ENCODE measurements around the gene MRPL14.

The MRPL14 gene

DNA sequence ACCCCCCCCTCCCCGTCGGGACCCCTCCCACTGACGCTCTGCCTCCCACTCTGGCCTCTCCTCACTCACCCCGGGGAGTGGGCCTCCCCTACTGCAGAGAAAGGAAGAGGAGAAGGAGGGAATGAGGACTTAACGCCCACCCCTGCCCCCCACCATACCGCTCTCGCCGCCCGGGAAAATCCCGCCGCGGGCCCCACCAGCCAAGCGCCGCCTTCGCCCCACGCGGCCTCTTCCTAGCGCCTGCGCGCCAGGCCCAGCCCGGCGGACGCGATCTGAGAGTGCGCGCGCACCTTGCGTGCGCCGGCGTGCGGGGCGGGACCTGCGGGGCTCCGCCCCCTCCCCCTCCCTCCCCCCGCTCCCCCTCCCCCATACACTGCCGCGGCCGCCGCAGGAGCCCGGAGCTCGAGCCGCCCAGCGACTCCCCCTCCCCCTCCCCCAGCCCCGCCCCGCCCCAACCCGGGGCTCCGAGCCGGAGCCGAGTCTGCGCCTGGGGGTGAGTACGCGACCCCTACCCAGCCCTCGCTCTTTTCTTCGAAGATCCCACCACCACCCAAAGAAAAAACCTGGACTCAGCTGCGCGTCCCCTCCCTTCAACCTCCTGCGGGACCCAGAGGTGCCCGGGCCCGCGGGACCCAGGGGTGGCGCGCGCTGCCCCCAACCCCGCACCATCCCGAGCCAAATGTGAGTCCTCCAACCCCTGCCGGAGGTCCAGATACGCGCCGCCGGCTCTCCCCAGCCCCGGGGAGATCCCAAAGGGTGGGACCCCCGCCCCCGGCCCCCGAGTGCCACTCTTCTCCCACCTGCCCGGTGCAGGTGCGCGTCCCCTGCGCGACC, at the start of gene MRPL14, which contains the start of gene TMEM63B:
Gene MRPL14, minus strand, starts transcription at position 267 of the 834 bp plus-strand sequence. CDS start 10,841 bp downstream, outside the sequence.
Gene TMEM63B, plus strand, starts transcription at position 369 of the 834 bp plus-strand sequence. CDS start 7,031 bp downstream, outside the sequence.
- DNase-seq (ENCODE audit: low spot score): peak; percentile 88

GRCh38 chr6:44176130-44176761, 49.0 kb upstream of the MRPL14 start:
- DNase-seq (ENCODE audit: low spot score): no peak

- DNase-seq (ENCODE audit: low spot score): peak; percentile 68
These were observed 45.7 kb upstream of the MRPL14 start for GRCh38 chr6:44172731-44173500.

GRCh38 chr6:44171899-44172546, 44.8 kb upstream of the MRPL14 start:
- no peak for DNase-seq (ENCODE audit: low spot score)

GRCh38 chr6:44169886-44170570, 42.8 kb upstream of the MRPL14 start:
- no peak for DNase-seq (ENCODE audit: low spot score)

DNA sequence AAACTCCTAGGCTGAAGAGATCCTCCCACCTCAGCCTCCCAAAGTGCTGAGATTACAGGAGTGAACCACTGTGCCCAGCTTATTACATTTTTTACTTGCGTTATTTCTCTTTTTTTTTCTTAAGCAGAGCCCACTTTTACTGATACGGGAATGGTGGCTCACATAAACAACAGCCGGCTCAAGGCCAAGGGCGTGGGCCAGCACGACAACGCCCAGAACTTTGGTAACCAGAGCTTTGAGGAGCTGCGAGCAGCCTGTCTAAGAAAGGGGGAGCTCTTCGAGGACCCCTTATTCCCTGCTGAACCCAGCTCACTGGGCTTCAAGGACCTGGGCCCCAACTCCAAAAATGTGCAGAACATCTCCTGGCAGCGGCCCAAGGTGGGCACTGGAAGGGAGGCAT, 41.9 kb upstream of the MRPL14 start:
- DNase-seq (ENCODE audit: low spot score): no peak

GRCh38 chr6:44167567-44167966, 40.3 kb upstream of the MRPL14 start:
- no peak for DNase-seq (ENCODE audit: low spot score)

GRCh38 chr6:44166591-44167184, 39.4 kb upstream of the MRPL14 start:
- no peak for DNase-seq (ENCODE audit: low spot score)

DNA sequence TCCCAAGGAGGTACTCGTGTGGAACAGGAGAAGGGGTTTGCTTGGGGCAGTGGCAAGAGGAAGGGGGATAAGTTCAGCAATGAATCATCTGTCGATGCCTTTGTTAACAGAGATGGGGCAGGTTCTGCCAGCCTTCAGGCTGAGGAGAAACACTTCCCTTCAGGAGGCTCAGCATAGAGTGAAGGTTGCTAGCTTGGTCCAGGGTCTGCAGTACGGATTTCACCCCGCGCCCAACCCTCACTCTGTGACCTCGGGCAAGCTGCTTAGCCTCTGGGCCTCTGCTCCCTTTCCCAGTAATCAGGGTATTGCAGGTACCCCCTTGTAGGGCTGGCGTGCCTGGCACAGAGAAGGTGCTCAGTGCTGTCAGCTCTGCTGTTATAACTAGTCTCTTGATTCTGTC, 38.9 kb upstream of the MRPL14 start:
- no peak for DNase-seq (ENCODE audit: low spot score)

- no peak for DNase-seq (ENCODE audit: low spot score)
These were observed 35.8 kb upstream of the MRPL14 start for GRCh38 chr6:44162876-44163625.

DNA sequence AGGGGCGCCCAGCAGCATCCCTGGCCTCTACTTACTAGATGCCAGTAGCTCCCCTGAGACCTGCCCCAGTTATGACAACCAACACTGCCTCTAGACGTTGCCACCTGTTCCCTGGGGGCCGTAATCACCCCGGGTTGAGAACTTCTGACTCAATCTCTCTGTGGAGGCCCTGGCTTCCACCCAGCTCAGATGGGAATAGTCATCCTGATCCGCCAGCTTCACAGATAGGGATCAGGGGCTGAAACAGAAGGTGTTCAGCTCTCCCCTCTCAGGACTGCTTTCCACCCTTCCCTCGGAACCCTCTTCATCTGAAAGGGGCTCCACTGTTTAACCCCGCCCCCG, 34.7 kb upstream of the MRPL14 start:
- DNase-seq (ENCODE audit: low spot score): no peak

GRCh38 chr6:44158770-44159228, 31.5 kb upstream of the MRPL14 start, which contains the start of gene CAPN11:
CAPN11 (plus strand) TSS chr6:44158820; CDS start chr6:44158849, 29 bp downstream.
- no peak for DNase-seq (ENCODE audit: low spot score)

DNA sequence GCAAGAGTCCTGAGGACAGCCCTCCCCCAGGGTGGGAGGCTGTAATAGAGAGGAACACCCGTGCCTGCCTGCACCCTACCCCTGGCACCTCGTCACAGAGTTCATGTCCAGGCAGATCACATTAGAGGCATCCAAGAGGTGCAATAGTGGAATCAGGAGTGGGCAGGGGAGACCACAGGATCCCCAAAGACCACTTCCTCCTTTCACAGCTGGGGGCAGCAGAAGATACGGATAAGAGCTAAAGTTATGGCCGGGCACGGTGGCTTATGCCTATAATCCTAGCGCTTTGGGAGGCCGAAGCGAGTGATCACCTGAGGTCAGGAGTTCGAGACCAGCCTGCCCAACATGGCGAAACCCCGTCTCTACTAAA, 29.9 kb upstream of the MRPL14 start:
- DNase-seq (ENCODE audit: low spot score): no peak

DNA sequence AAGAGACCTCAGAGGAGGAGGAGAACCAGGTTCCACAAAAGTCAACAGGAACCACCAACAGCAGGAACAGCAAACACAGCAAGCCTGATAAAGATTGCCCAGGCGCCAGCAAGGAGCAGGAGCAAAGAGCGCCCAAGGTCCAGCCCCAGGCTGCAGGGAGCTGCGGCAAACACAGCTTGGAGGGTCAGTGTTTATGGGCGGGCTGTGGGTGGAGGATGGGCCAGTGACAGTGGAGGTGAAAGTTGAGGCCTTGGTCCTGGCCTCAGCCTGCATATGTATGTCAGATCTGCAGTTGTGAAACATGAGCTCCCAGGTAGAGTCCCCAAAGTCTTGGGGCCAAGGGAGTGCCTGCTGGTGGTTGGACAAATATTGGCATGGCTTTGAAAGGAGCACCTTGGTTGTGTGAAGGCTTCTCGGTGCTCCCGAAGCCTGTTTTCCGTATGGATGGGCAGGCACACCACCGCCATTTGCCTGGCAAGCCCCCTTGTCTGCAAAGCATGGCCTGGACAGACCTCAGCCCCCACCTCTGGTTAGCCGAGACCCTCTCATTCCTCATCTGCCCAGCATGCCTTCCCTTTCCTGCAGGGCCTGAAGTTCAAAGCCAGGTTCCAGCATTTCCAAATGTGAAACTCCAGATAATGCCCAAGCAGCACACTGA, 29.4 kb upstream of the MRPL14 start:
- no peak for DNase-seq (ENCODE audit: low spot score)

- DNase-seq (ENCODE audit: low spot score): no peak
These were observed 26.8 kb upstream of the MRPL14 start for GRCh38 chr6:44154067-44154466.

DNA sequence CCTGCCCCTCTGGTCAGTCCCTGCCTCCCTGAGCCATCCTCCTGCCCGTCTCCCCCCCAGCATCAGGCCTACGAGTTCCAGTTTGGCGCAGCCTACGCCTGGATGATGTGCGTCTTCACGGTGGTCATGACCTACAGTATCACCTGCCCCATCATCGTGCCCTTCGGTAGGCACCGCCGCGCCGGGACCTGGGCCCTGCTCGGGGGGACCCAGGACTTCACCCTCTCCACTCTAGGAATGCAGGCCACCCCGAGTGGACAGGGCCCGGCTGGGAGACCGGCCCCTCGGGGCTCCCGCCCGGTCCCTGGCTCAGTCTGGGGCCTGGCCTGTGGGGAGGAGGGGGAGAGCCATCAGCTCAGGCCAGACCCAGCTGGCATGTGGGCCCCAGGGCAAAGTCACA, 25.3 kb upstream of the MRPL14 start:
- DNase-seq (ENCODE audit: low spot score): no peak

DNA sequence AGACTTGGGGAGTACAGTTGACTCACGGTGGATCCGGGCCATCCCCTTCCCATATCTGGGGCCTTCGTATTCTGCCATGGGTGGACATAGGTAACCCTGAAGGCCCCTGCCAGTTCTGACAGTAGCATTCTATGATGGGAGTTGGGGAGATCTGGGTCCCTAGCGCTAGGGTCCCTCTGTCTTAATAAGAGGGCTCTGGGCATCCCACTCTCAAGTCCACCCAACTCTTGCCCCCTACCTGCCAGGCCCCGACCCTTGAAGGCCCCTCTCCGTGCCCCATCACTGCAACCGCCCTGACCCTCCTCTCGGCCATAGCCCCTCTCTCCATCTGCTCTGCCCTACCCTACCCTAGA, 24.8 kb upstream of the MRPL14 start:
- DNase-seq (ENCODE audit: low spot score): no peak

DNA sequence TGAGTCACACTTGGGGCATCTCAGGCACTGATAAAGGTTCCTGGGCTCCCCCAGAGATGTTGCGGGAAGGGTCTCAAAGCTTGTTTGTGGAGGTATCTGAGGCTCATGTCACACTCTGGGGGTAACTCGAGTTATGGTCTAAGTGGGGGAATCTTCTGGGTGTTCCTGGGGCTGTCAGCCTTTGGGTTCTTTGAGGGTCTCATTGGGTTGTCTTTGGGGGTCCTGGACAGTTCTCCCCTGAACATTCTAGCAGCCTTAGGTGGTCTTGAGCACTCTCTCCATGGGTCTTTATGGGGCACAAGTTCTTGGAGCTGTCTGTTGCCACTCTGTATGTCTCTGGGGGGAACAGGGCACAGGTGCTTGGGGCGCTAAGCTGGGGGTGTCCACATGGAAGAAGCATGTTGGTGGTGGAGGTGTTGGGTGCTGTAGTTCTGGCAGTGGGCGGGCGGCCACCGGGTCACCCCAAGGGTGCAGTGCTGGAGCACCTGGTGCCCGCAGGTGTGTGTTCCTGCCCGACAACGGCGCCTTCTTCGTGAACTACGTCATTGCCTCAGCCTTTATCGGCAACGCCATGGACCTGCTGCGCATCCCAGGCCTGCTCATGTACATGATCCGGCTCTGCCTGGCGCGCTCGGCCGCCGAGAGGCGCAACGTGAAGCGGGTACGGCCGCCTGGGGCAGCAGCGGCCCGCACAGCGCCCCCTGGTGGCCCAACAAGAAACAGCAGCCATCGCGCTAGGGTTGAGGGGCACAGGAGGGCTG, 24.3 kb upstream of the MRPL14 start:
- peak; percentile 72 for DNase-seq (ENCODE audit: low spot score)

- no peak for DNase-seq (ENCODE audit: low spot score)
These were observed 23.2 kb upstream of the MRPL14 start for GRCh38 chr6:44150317-44150917.

All from CD4-positive, alpha-beta T cell treated with Interleukin-6 at 100 ng/mL for 8 hours (primary cell).